Activated CD4-positive, CD25-positive, alpha-beta regulatory T cell treated with anti-CD3 and anti-CD28 coated beads, Interleukin-2, amount 50 U/mL, for 24 hours (primary cell): Measurements from ENCODE around the gene PAK3.
A peak's percentile ranks its signal among the peaks of the same experiment; 100 is the strongest.

Source experiments
- ATAC-seq, 2 donors: fragments of 150-1000 bp; cut with Tn5 transposase; one replicate each; pipeline ENCODE4 v1.10.0; 2021; ENCODE audit warnings: mild to moderate bottlenecking in 1 of 2, moderate library complexity in 1 of 2

Gene PAK3

GRCh38 chrX:111095974-111096895 is at the start of gene PAK3:
Gene PAK3, plus strand, starts transcription at chrX:111096191. Its CDS starts 26,913 bp downstream, at chrX:111123104.
- ATAC-seq = peak; percentile 58 to 70

GRCh38 chrX:111047575-111047974 is 48.4 kb upstream of the PAK3 start:
- ATAC-seq = no peak

DNA sequence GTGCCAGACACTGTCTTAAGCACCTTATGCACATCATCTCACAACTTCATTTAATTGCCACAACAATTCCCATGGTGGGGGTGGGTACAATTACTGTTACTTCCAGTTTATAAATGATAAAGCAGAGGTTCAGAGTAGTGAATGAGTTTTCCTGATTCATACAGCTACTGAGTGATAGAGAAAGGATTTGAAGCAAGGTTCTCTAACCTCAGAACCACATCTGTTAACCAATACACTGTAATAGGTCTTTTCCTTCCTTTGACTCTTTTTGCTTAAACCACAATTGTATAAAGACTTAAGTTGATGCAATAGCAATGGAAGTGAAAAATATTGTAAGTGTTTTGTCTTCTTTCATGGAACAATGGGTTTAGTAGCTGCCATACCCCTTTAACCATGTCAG is 43.5 kb upstream of the PAK3 start:
- ATAC-seq = no peak

GRCh38 chrX:111071542-111072277 is 24.3 kb upstream of the PAK3 start:
- no peak for ATAC-seq

GRCh38 chrX:111083081-111083480 is 12.9 kb upstream of the PAK3 start:
- no peak for ATAC-seq

DNA sequence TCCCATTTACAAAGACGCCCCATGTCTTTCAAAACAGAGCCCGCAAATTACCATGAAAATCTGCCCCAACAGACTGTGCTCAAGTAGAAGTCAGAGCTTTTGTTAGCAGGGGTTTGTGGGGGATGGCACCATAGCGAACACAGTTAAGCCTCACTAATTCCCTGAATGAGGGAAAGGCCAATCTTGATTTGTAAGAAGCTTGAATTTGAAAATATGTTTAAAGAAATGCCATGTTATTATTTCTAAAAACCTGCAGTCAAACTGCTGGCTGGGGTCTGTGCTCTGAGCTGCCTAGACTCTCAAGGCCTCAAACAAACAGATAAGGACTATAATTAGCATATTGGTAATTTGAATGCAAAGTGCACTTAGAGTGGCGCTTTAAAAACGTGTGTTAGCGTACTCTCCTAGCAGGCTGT is 9.4 kb upstream of the PAK3 start:
- no peak for ATAC-seq

GRCh38 chrX:111088628-111089027 is 7.4 kb upstream of the PAK3 start:
- ATAC-seq = no peak

DNA sequence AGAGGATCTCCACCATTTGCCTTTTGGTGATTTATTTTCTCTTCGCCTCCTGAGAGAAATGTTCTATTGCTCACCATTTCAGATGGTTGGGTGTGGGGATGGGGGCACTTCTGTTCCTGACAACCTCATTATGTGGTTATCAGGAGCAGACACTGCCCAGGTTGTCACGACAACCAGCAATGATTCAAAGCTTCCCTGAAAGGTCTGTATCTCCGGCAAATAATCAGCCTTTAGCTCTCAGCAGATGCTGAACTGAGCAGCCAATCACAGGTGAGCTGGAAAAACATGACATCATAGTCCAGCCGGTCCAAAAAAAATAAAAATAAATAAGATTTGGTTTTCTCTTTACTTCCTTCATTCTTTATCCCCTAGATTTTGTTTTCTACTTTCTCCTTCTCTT is 5.5 kb upstream of the PAK3 start:
- no peak for ATAC-seq

DNA sequence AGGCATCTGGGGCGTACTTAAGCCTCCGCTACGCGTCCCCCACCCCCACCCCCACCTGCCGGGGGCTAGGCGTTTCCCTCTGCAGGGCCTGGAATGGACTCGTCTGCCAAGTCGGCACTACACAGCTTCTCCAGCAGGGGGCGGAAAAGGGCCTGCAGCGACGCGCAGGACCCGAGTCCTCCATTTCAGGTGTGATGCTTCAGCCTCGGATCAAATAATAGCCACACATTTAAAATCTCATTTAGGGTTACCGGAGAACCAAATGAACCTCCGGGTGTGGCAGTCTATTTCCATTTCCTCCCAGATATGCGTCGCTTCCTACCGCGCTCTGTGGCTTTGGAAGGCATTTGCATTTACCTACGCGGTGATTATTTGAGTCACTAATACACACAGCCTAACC is 2.9 kb downstream of the PAK3 start:
- ATAC-seq = peak; percentile 47 to 57

DNA sequence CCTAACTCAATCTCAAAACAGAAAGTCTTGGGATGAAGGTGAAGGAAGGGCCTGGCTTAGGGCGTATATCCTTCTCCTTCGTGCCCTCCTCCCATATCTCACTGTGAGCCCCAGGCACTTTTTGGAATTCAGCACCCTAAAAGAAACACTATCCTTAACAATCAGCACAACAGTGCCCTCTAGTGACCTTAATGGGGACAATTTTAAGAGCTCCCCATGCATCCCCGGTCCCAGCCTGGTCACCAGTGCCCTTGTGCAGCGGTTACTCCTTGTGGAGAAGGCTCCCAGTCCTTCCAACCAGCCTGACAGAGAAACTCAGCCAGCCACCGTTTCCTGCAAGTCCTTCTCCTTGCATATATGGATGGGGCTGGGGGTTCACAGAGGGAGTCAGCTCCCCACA is 4.2 kb downstream of the PAK3 start:
- ATAC-seq = no peak

GRCh38 chrX:111101580-111101979 is 5.6 kb downstream of the PAK3 start:
- no peak for ATAC-seq

- ATAC-seq = no peak
These were observed 6.6 kb downstream of the PAK3 start for GRCh38 chrX:111102636-111103035.

DNA sequence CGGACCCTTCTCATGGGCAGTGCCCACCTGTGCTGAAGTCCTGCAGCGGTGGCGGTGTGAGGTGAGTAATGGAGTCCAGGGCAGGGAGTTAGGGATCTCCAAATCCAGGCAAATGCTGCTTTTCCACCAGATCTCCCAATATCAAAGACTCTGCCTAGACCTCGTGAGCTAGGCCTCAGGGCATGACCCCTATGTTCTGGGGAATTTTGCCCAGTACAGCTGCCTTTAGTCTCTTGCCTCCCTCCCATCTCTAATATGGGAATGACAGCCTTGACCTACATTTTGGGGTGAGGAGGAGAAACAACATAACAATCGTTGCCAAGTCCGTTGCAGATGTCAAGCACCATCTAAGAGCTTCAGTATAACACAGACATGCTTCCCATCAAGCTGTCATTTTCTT is 7.3 kb downstream of the PAK3 start:
- ATAC-seq = no peak

GRCh38 chrX:111110098-111110775 is 14.2 kb downstream of the PAK3 start:
- no peak for ATAC-seq

- peak in 1 of 2 donors; percentile 28 for ATAC-seq
These were observed 18.8 kb downstream of the PAK3 start for GRCh38 chrX:111114806-111115205.

GRCh38 chrX:111116666-111117065 is 20.7 kb downstream of the PAK3 start:
- ATAC-seq = no peak

DNA sequence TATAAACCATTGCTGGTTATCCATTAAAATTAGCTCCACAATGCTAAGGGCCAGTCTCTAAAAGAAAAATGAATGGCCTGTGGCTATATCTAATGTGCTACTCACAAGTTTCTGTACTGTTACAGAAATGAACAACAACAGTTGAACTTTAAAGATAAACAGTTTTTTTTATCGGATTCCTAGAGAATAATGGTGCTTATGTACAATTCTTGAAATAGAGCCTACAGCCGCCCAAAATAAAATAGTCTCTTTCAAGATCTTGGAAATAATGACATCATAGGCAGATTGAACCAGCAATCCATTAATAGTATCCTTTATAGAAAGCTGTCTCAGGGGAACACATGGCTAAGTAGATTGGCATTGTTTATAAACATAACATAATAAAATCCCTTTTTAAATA is 23.4 kb downstream of the PAK3 start:
- no peak for ATAC-seq

- ATAC-seq = peak; percentile 44 to 49
These were observed 27.1 kb downstream of the PAK3 start for GRCh38 chrX:111123125-111123524.

- peak; percentile 83 to 91 for ATAC-seq
These were observed 27.7 kb downstream of the PAK3 start for GRCh38 chrX:111123606-111124179.

DNA sequence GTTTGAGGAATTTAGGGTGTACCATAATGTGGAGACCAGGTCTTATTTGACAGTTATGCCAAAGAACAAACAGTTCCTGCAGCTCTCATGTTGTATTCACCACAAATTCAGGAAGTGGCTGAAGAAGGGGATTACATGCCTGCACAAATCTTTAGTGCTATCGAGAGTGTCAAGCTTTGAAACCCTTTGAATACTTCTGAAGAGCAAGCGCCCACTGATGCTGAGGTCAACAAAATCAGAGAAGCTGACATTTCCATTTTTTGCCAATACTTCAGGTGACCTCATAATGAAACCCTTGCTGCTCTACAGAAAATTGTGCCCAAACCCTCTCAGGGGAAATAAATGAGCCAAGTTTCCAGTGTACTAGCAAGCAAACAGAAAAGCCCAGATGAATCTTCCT is 28.4 kb downstream of the PAK3 start:
- no peak for ATAC-seq

DNA sequence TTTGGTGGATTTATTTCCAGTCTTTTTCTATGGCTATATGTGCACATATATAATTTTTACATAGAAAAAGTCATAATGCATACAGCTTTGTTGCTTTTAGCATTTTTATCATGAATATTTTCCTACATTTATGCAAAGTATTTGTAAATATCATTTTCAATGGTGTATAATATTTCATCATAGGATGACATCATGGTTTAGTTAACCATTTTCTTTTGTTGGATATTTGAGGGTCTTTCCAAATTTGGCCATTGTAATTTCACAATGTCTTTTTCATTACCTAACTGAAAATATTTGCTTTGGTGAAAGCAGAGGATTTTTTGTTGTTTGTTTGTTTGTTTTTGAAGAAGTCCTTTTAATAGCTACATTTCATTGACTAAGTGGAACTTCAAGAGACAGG is 31.0 kb downstream of the PAK3 start:
- ATAC-seq = no peak

DNA sequence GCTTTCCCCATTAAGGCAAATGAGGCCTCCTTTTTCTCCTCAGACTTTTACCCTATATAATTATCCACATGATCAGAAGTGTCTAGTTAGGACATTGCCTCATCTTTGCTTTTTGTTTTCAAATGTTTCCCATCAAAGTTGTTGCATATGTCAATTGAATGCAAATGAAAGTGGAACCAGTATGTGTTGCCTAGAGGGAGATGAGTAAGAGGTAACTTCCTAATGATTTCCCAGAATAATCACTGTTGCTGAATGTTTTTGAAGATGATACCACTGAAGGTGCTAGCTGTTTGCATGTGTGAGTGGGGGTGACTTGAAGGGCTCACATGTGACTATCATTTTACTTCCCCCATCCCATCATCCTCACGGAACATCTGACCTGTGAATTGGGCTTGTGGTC is 33.9 kb downstream of the PAK3 start:
- peak; percentile 21 to 41 for ATAC-seq

- no peak for ATAC-seq
These were observed 35.6 kb downstream of the PAK3 start for GRCh38 chrX:111131572-111131971.
